Measurements from ENCODE around the gene TENT4A. TPM values are rescaled to one million over a fixed set of nuclear protein-coding genes. Genes with fewer than 3 reads are reported as not detected.

TENT4A gene
- total RNA-seq, 4 donors from 2014 or later = 14.1 to 43.3 (median 27.2) TPM

GRCh38 chr5:6759401-6759800 lies 46.2 kb downstream of the TENT4A start:
- intact Hi-C loops (cut with DNase I; ENCODE audit: low total_unique reads) = no loop called here
- Histone ChIP-seq H3K27me3 (no peaks in the 10 kb centered on the region), H3K36me3 (no peaks in the 10 kb centered on the region), H3K27ac (no peak overlapping the region), H3K9me3 (no peaks in the 10 kb centered on the region), H3K4me1 (no peaks in the 10 kb centered on the region), H3K4me3 (no peak overlapping the region)
- no peak for TF ChIP-seq POLR2A (IDR thresholded peaks at IDR 0.05)
- no peak for TF ChIP-seq CTCF (IDR thresholded peaks at IDR 0.05)
- no peak for DNase-seq

- Histone ChIP-seq H3K27me3 (no peaks in the 10 kb centered on the region), H3K4me3 (no peak overlapping the region), H3K36me3 (no peaks in the 10 kb centered on the region), H3K9me3 (no peaks in the 10 kb centered on the region), H3K27ac (no peak overlapping the region), H3K4me1 (no peaks in the 10 kb centered on the region)
- no peak for TF ChIP-seq CTCF (IDR thresholded peaks at IDR 0.05)
- TF ChIP-seq POLR2A (IDR thresholded peaks at IDR 0.05) = no peak
- intact Hi-C loops (cut with DNase I; ENCODE audit: low total_unique reads) = no loop called here
- DNase-seq = no peak
Measured at GRCh38 chr5:6759983-6760382, 46.8 kb downstream of the TENT4A start.

GRCh38 chr5:6760686-6761085 lies 47.5 kb downstream of the TENT4A start:
- no peaks in the 10 kb centered on the region for H3K27me3 ChIP-seq
- intact Hi-C loops (cut with DNase I; ENCODE audit: low total_unique reads) = no loop called here
- TF ChIP-seq CTCF (IDR thresholded peaks at IDR 0.05) (no peak), POLR2A (IDR thresholded peaks at IDR 0.05) (no peak)
- no peaks in the 10 kb centered on the region for H3K9me3 ChIP-seq
- no peaks in the 10 kb centered on the region for H3K4me1 ChIP-seq
- no peak for DNase-seq
- H3K27ac ChIP-seq = no peak overlapping the region
- no peak overlapping the region for H3K4me3 ChIP-seq
- H3K36me3 ChIP-seq = no peaks in the 10 kb centered on the region

- H3K27ac ChIP-seq = no peak overlapping the region
- H3K4me3 ChIP-seq = no peak overlapping the region
- TF ChIP-seq POLR2A (IDR thresholded peaks at IDR 0.05) (no peak), CTCF (IDR thresholded peaks at IDR 0.05) (no peak)
- no peaks in the 10 kb centered on the region for H3K4me1 ChIP-seq
- H3K9me3 ChIP-seq = no peaks in the 10 kb centered on the region
- DNase-seq = no peak
- H3K27me3 ChIP-seq = no peaks in the 10 kb centered on the region
- intact Hi-C loops (cut with DNase I; ENCODE audit: low total_unique reads) = no loop called here
- H3K36me3 ChIP-seq = no peaks in the 10 kb centered on the region
Measured at GRCh38 chr5:6761333-6761732, 48.1 kb downstream of the TENT4A start.

- TF ChIP-seq POLR2A (IDR thresholded peaks at IDR 0.05) = no peak
- no peak for TF ChIP-seq CTCF (IDR thresholded peaks at IDR 0.05)
- Histone ChIP-seq H3K36me3 (no peaks in the 10 kb centered on the region), H3K9me3 (no peaks in the 10 kb centered on the region), H3K27ac (no peak overlapping the region), H3K4me1 (no peaks in the 10 kb centered on the region), H3K27me3 (no peaks in the 10 kb centered on the region), H3K4me3 (no peak overlapping the region)
- no peak for DNase-seq
- intact Hi-C loops (cut with DNase I; ENCODE audit: low total_unique reads) = no loop called here
Measured at GRCh38 chr5:6762116-6762515, 48.9 kb downstream of the TENT4A start.
